Naive thymus-derived CD4-positive, alpha-beta T cell (primary cell): ENCODE data around the gene PRDM13. TPM values are rescaled to one million over a fixed set of nuclear protein-coding genes. Genes with fewer than 3 reads are reported as not detected.

ENCODE experiments used
- ATAC-seq: fragments of 150-1000 bp; cut with Tn5 transposase; 2 replicates; pipeline ENCODE4 v1.10.0; 2021; ENCODE audit warnings: mild to moderate bottlenecking, moderate library complexity
- CTCF ChIA-PET: fragments of 350-600 bp; sonication (Branson Sonifier 250); formaldehyde crosslinking; loops from one replicate; lab custom pipeline; 2021; ENCODE audit warnings: antibody characterized with exemption; lab: Charles Lee
- POLR2A ChIA-PET: fragments of 350-600 bp; sonication (Branson Sonifier 250); formaldehyde crosslinking; loops from one replicate; lab custom pipeline; 2021; ENCODE audit warnings: antibody characterized with exemption, inconsistent platforms; lab: Charles Lee
- DNase-seq, 9 donors: peaks; one replicate each; pipeline versions ENCODE4 v3.0.0 to v3.0.0-alpha.2; 2020 to 2022; ENCODE audit warnings: mixed read lengths in 1 of 9
- H3K27ac ChIP-seq: one replicate; pipeline ENCODE4 v1.7.0; 2013; ENCODE audit warnings: mild to moderate bottlenecking, low read depth, low read length, moderate library complexity
- H3K27me3 ChIP-seq, 2 donors: one replicate each; pipeline ENCODE4 v1.7.0; 2013; ENCODE audit warnings: low read length in 2 of 2, mild to moderate bottlenecking in 2 of 2, moderate library complexity in 2 of 2; ENCODE audit not compliant: control insufficient read depth in 2 of 2, insufficient read depth in 2 of 2
- H3K36me3 ChIP-seq, 3 experiments: 1 replicate in 2 of 3; 2 replicates in 1 of 3; pipeline ENCODE4 v1.7.0; 2013; ENCODE audit warnings: low read length in 3 of 3, mild to moderate bottlenecking in 3 of 3, moderate library complexity in 1 of 3; ENCODE audit not compliant: insufficient read depth in 3 of 3, control insufficient read depth in 2 of 3
- H3K4me1 ChIP-seq, 2 donors: one replicate each; pipeline ENCODE4 v1.7.0; 2013; ENCODE audit warnings: low read length in 2 of 2, mild to moderate bottlenecking in 2 of 2, moderate library complexity in 1 of 2; ENCODE audit not compliant: control insufficient read depth in 2 of 2, insufficient read depth in 2 of 2
- H3K4me3 ChIP-seq: 2 replicates; pipeline ENCODE4 v1.7.0; 2013; ENCODE audit warnings: mild to moderate bottlenecking, low read length
- H3K9me3 ChIP-seq, 3 experiments: 1 replicate in 2 of 3; 2 replicates in 1 of 3; pipeline ENCODE4 v1.7.0; 2013; ENCODE audit warnings: low read length in 3 of 3; ENCODE audit not compliant: control insufficient read depth in 2 of 3
- H3K27ac Mint-ChIP-seq, 9 donors: one replicate each; pipeline ENCODE4 v1.8.0; 2020 to 2022; ENCODE audit warnings: mixed read lengths in 9 of 9, mild to moderate bottlenecking in 8 of 9, moderate library complexity in 5 of 9, inconsistent platforms in 2 of 9
- H3K27me3 Mint-ChIP-seq, 5 donors: one replicate each; pipeline ENCODE4 v1.8.0; 2021 to 2022; ENCODE audit warnings: mixed read lengths in 5 of 5, mild to moderate bottlenecking in 1 of 5
- H3K36me3 Mint-ChIP-seq, 5 donors: one replicate each; pipeline ENCODE4 v1.8.0; 2020 to 2022; ENCODE audit warnings: mixed read lengths in 5 of 5, mild to moderate bottlenecking in 3 of 5, inconsistent platforms in 1 of 5
- H3K4me1 Mint-ChIP-seq, 7 donors: one replicate each; pipeline ENCODE4 v1.8.0; 2020 to 2022; ENCODE audit warnings: mixed read lengths in 7 of 7, mild to moderate bottlenecking in 3 of 7, inconsistent platforms in 1 of 7
- H3K4me3 Mint-ChIP-seq, 10 donors: one replicate each; pipeline ENCODE4 v1.8.0; 2020 to 2022; ENCODE audit warnings: mild to moderate bottlenecking in 10 of 10, mixed read lengths in 10 of 10, moderate library complexity in 6 of 10, inconsistent platforms in 2 of 10
- H3K9me3 Mint-ChIP-seq, 11 donors: one replicate each; pipeline ENCODE4 v1.8.0; 2020 to 2022; ENCODE audit warnings: mixed read lengths in 11 of 11, mild to moderate bottlenecking in 4 of 11, inconsistent platforms in 1 of 11, moderate library complexity in 1 of 11
- intact Hi-C, 2 donors: fragments of 100-400 bp; cut with micrococcal nuclease; formaldehyde crosslinking; loops; one replicate each; pipeline ENCODE4 v1.15.1; 2023
- polyA plus RNA-seq, 2 donors: library from polyadenylated mRNA; unstranded; fragments of 300-500 nt; fragmentation: Illumina TruSeq; gene quantifications; one replicate each; pipeline ENCODE4 v1.2.3, GENCODE V29; 2021
- total RNA-seq, 6 experiments: library from RNA in 5 of 6; stranded (reverse) in 5 of 6; gene quantifications; 1 replicate in 5 of 6; 2 replicates in 1 of 6; pipeline ENCODE4 v1.2.3 and lab custom pipeline; 2021 to 2026

Gene PRDM13
- total and polyA plus RNA-seq, 7 experiments from 2014 or later = not detected

DNA sequence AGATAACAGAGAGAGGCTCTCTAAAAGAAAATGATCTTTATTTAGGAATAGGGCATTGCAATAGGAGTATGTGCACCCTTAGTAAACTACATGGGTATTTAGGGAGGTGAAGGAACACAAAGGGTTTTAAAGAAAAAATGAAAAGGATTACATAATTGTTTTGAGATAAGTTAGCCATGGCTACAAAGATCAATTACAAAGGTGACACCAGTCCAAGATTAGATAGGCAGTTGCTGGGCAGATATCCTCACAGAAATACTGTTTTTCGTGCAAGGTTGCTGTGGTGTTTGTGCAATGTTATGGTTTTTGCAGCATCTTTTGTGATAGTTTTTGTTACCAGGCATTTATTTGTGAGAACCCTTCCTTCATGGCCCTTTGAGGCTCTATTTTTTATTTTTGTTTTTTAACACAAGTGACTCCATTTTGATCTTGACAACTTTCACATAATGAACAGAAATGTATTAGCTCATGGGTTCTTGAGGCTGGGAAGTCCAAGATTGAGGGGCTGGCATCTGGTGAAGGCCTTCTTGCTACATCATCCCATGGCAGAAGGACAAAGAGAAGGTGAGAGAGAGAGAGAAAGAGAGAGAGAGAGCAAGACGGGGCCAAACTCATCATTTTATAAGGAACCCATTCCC, 32.5 kb upstream of the PRDM13 start:
- CTCF ChIA-PET = no interaction called here

DNA sequence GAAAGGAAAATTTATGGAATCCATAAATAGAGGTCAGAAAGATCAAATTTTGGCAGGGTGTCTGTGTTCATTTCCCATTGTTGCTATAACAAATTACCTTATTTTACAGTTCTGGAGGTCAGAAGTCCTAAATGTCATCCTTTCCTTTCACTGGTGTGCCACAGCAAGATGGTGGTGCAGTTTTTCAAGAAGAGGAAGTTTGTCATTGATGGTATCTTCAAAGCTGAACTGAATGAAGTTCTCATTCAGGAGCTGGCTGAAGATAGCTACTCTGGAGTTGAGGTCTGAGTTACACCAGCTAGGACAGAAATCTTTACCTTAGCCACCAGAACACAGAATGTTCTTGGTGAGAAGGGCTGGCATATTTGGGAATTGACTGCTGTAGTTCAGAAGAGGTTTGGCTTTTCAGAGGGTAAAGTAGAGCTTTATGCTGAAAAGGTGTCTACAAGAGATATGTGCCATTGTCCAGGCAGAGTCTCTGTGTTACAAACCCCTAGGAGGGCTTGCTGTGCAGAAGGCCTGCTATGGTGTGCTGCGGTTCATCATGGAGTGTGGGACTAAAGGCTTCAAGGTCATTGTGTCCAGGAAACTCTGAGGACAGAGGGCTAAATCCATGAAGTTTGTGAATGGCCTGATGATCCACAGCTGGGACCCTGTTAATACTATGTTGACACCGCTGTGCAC, 30.9 kb upstream of the PRDM13 start:
- H3K9me3 Mint-ChIP-seq = peaks cover 0 to 1% (median 0%) of the 10 kb centered on the region in 11 donors
- no peak overlapping the region for H3K4me3 Mint-ChIP-seq
- H3K36me3 ChIP-seq = no peaks in the 10 kb centered on the region
- no peaks in the 10 kb centered on the region for H3K4me1 ChIP-seq
- no peak overlapping the region for H3K4me3 ChIP-seq
- H3K4me1 Mint-ChIP-seq = peaks cover 0 to 14% (median 0%) of the 10 kb centered on the region in 7 donors
- no peaks in the 10 kb centered on the region for H3K36me3 Mint-ChIP-seq
- CTCF ChIA-PET = no interaction called here
- peaks cover 20 to 63% (median 25%) of the 10 kb centered on the region in 5 donors for H3K27me3 Mint-ChIP-seq
- POLR2A ChIA-PET = no interaction called here
- no peaks in the 10 kb centered on the region for H3K9me3 ChIP-seq
- intact Hi-C loops = no loop called here
- no peaks in the 10 kb centered on the region for H3K27me3 ChIP-seq
- no peak overlapping the region for H3K27ac ChIP-seq
- no peak overlapping the region for H3K27ac Mint-ChIP-seq
- DNase-seq (no peak), ATAC-seq (no peak)

More for the DNA sequence above, 32.5 kb upstream of the PRDM13 start:
- DNase-seq = no peak
- intact Hi-C loops = no loop called here
- H3K27me3 ChIP-seq = no peaks in the 10 kb centered on the region
- no peak overlapping the region for H3K27ac ChIP-seq
- no peaks in the 10 kb centered on the region for H3K9me3 ChIP-seq
- Mint-ChIP-seq H3K27ac (no peak overlapping the region), H3K4me3 (no peak overlapping the region), H3K9me3 (peaks cover 0 to 2% (median 0%) of the 10 kb centered on the region in 11 donors), H3K4me1 (peaks cover 0 to 14% (median 3%) of the 10 kb centered on the region in 7 donors), H3K27me3 (peaks cover 12 to 52% (median 15%) of the 10 kb centered on the region in 5 donors), H3K36me3 (no peaks in the 10 kb centered on the region)
- POLR2A ChIA-PET = interaction anchor here (1.2 kb wide), 1 partner anchor 139 kb away, joined by 3 read pairs; no protein-coding TSS in a partner anchor
- no peaks in the 10 kb centered on the region for H3K4me1 ChIP-seq
- ATAC-seq = no peak
- H3K36me3 ChIP-seq = no peaks in the 10 kb centered on the region
- no peak overlapping the region for H3K4me3 ChIP-seq

DNA sequence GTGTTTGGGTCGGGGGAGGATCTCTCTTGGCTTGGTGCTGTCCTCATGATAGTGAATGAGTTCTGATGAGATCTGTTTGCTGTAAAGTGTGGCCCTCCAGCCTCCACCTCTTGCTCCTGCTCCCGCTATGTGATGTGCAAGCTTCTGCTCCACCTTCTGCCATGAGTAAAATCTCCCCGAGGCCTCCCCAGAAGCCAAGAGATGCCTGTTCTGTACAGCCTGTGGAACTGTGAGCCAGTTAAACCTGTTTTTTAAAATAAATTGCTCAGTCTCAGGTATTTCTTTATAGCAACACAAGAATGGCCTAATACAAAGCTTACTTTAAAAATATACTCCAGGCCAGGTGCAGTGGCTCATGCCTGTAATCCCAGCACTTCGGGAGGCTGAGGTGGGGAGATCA, 26.9 kb upstream of the PRDM13 start:
- DNase-seq (no peak), ATAC-seq (no peak)
- Mint-ChIP-seq H3K9me3 (peaks cover 0 to 1% (median 0%) of the 10 kb centered on the region in 11 donors), H3K4me3 (no peak overlapping the region), H3K36me3 (no peaks in the 10 kb centered on the region), H3K27ac (no peak overlapping the region), H3K4me1 (peaks cover 0 to 9% (median 0%) of the 10 kb centered on the region in 7 donors), H3K27me3 (peaks cover 34 to 80% (median 50%) of the 10 kb centered on the region in 5 donors)
- intact Hi-C loops = no loop called here
- Histone ChIP-seq H3K9me3 (no peaks in the 10 kb centered on the region), H3K27me3 (no peaks in the 10 kb centered on the region), H3K4me1 (no peaks in the 10 kb centered on the region), H3K4me3 (no peak overlapping the region), H3K27ac (no peak overlapping the region), H3K36me3 (no peaks in the 10 kb centered on the region)
- POLR2A ChIA-PET = interaction anchor here (0.6 kb wide), 1 partner anchor 16 kb away, joined by 4 read pairs; no protein-coding TSS in a partner anchor
- CTCF ChIA-PET = no interaction called here

DNA sequence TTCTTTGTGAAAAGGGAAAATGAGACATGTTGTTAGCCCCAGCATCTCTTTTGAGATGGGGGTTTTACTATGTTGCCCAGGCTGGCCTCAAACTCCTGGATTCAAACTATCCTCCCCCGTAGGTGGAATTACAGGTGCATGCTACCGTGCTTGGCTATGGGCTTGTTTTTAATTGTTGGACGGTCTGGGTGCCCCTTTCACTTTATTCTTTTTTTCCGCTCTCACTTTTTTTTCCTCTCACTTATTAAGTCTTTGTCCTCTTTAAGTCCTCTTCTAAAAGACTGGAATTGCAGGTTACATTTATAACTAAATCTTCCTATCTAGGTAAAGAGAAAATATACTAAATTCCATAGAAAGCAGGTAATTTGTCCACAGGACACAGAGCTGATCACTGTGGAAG, 18.8 kb upstream of the PRDM13 start:
- Histone ChIP-seq H3K9me3 (no peaks in the 10 kb centered on the region), H3K36me3 (no peaks in the 10 kb centered on the region), H3K27ac (no peak overlapping the region), H3K4me1 (peaks cover 8 to 14% of the 10 kb centered on the region in 2 donors), H3K4me3 (no peak overlapping the region), H3K27me3 (peaks cover 11 to 16% of the 10 kb centered on the region in 2 donors)
- peaks cover 0 to 2% (median 0%) of the 10 kb centered on the region in 5 donors for H3K36me3 Mint-ChIP-seq
- no peak overlapping the region for H3K27ac Mint-ChIP-seq
- intact Hi-C loops = loop anchor here (1.0 to 5.0 kb wide), 5 partner anchors 15 to 203 kb away; partner anchors contain the start of gene CCNC (in 1 of the 2)
- H3K4me1 Mint-ChIP-seq = peaks cover 16 to 35% (median 26%) of the 10 kb centered on the region in 7 donors
- peak overlapping the region in 1 of 10 donors; percentile 87 for H3K4me3 Mint-ChIP-seq
- ChIA-PET CTCF (interaction anchor here (1.1 to 1.2 kb wide), 2 partner anchors 157 to 158 kb away, joined by 3 read pairs; no protein-coding TSS in a partner anchor), POLR2A (no interaction called here)
- ATAC-seq (no peak), DNase-seq (no peak)
- H3K9me3 Mint-ChIP-seq = peaks cover 0 to 2% (median 0%) of the 10 kb centered on the region in 11 donors
- peaks cover 59 to 86% (median 66%) of the 10 kb centered on the region in 5 donors for H3K27me3 Mint-ChIP-seq

DNA sequence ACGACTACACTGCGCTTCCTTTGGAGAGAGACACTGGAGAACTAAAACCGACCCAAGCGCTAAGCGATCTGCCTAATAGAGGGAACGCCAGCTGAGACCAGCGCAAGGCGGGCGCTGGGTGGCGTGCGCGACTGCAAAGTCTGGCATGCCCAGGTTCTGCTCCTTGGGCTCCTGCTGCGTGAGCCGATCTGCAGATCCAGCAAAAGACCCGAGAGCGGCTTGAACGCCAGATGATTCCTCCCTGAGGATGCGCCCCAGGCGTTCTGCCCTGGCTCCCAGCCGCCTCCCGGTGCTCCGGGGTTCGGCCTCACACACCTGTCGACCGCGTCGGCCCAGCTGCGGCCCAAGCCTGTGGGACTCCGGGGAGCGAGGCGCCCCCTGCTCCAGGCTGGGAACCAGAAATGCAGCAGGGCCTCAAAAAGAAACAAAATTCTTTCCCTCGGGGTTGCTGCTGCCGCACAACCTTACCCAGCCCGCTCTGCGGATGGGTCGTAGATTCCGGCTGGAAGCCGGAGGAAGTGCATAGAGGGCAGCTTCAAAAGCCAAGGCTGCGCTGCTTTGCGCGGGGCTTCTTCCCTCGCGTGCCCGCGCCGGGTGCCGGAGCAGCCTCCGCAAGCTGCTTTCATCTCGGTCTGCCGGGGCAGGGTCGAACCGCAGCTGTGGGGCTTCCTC, 17.9 kb upstream of the PRDM13 start:
- Mint-ChIP-seq H3K4me3 (peak overlapping the region; percentile 84 to 92 (median 88)), H3K27ac (peak overlapping the region in 2 of 9 donors; percentile 43 to 45), H3K4me1 (peaks cover 16 to 35% (median 26%) of the 10 kb centered on the region in 7 donors), H3K36me3 (peaks cover 0 to 4% (median 0%) of the 10 kb centered on the region in 5 donors), H3K27me3 (peaks cover 59 to 84% (median 66%) of the 10 kb centered on the region in 5 donors), H3K9me3 (peaks cover 0 to 2% (median 0%) of the 10 kb centered on the region in 11 donors)
- Histone ChIP-seq H3K9me3 (no peaks in the 10 kb centered on the region), H3K4me1 (peaks cover 8 to 14% of the 10 kb centered on the region in 2 donors), H3K36me3 (no peaks in the 10 kb centered on the region), H3K27me3 (peaks cover 14 to 19% of the 10 kb centered on the region in 2 donors), H3K27ac (no peak overlapping the region), H3K4me3 (peak overlapping the region; percentile 68)
- ChIA-PET POLR2A (interaction anchor here (1.7 kb wide), 1 partner anchor 20 kb away, joined by 7 read pairs; the partner anchor contains the start of gene CCNC), CTCF (interaction anchor here (1.1 to 1.2 kb wide), 2 partner anchors 156 to 157 kb away, joined by 3 read pairs; no protein-coding TSS in a partner anchor)
- DNase-seq (peak; percentile 33 to 67 (median 59)), ATAC-seq (peak; percentile 89)
- intact Hi-C loops = loop anchor here (1.0 to 5.0 kb wide), 5 partner anchors 14 to 202 kb away; partner anchors contain the start of gene CCNC (in 1 of the 2)

DNA sequence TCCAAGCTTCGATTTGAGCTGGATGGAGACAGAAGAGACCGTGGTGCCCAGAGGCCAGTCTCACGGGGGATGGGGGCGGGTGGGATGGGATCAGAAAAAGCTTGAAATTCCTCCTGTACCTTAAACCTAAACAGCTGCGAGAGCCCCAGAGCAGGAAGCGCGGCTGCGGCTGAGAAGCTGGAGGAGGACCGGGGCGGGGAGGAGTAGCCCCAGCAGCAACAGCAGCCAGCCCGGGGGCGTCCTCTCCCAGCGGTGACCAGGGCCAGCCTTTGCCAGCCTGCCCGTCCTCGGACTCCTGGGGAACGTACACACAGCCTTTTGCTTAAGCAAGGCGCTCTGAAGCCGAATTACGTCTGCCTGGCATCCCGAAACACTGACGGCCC, 17.4 kb upstream of the PRDM13 start:
- Histone ChIP-seq H3K36me3 (no peaks in the 10 kb centered on the region), H3K27me3 (peaks cover 14 to 19% of the 10 kb centered on the region in 2 donors), H3K9me3 (no peaks in the 10 kb centered on the region), H3K27ac (no peak overlapping the region), H3K4me1 (peaks cover 8 to 14% of the 10 kb centered on the region in 2 donors), H3K4me3 (peak overlapping the region; percentile 68)
- Mint-ChIP-seq H3K4me3 (peak overlapping the region; percentile 84 to 92 (median 88)), H3K36me3 (peaks cover 0 to 4% (median 0%) of the 10 kb centered on the region in 5 donors), H3K4me1 (peaks cover 16 to 35% (median 26%) of the 10 kb centered on the region in 7 donors), H3K27ac (no peak overlapping the region), H3K9me3 (peaks cover 0 to 6% (median 0%) of the 10 kb centered on the region in 11 donors), H3K27me3 (peaks cover 64 to 85% (median 70%) of the 10 kb centered on the region in 5 donors)
- POLR2A ChIA-PET = interaction anchor here (1.7 kb wide), 1 partner anchor 21 kb away, joined by 7 read pairs; the partner anchor contains the start of gene CCNC
- intact Hi-C loops = loop anchor here (2.0 to 5.0 kb wide), 2 partner anchors 14 to 33 kb away; no protein-coding TSS in a partner anchor
- peak in 1 of 9 donors; percentile 28 for DNase-seq
- ATAC-seq = peak; percentile 4
- CTCF ChIA-PET = no interaction called here
